ENCODE data around the gene VIPR1. TPM values are rescaled to one million over a fixed set of nuclear protein-coding genes. Genes with fewer than 3 reads are reported as not detected.

Gene VIPR1
- total RNA-seq, 1 experiment from 2014 or later = 19.2 TPM

GRCh38 chr3:42515391-42515916 is 13.0 kb downstream of the VIPR1 start:
- Mint-ChIP-seq H3K9me3 (ENCODE audit: low read depth, unreplicated experiment) (no peaks in the 10 kb centered on the region), H3K27ac (ENCODE audit: unreplicated experiment) (no peak overlapping the region), H3K4me3 (ENCODE audit: low read depth, unreplicated experiment) (no peak overlapping the region), H3K4me1 (ENCODE audit: low read depth, unreplicated experiment) (no peaks in the 10 kb centered on the region), H3K36me3 (ENCODE audit: insufficient read depth, unreplicated experiment) (no peaks in the 10 kb centered on the region), H3K27me3 (ENCODE audit: unreplicated experiment) (no peaks in the 10 kb centered on the region)
- intact Hi-C loops (cut with micrococcal nuclease; ENCODE audit: unreplicated experiment) = no loop called here
- DNase-seq = no peak
- no TSS peak for BruUV-seq (replicated peaks)
- TF ChIP-seq CTCF (IDR thresholded peaks at IDR 0.05; ENCODE audit: unreplicated experiment) = no peak
- CTCF ChIA-PET = no interaction called here

- Mint-ChIP-seq H3K9me3 (ENCODE audit: low read depth, unreplicated experiment) (no peaks in the 10 kb centered on the region), H3K36me3 (ENCODE audit: insufficient read depth, unreplicated experiment) (no peaks in the 10 kb centered on the region), H3K27me3 (ENCODE audit: unreplicated experiment) (no peaks in the 10 kb centered on the region), H3K4me3 (ENCODE audit: low read depth, unreplicated experiment) (no peak overlapping the region), H3K27ac (ENCODE audit: unreplicated experiment) (no peak overlapping the region), H3K4me1 (ENCODE audit: low read depth, unreplicated experiment) (no peaks in the 10 kb centered on the region)
- TF ChIP-seq CTCF (IDR thresholded peaks at IDR 0.05; ENCODE audit: unreplicated experiment) = no peak
- intact Hi-C loops (cut with micrococcal nuclease; ENCODE audit: unreplicated experiment) = no loop called here
- no TSS peak for BruUV-seq (replicated peaks)
- DNase-seq = no peak
- CTCF ChIA-PET = no interaction called here
Measured at GRCh38 chr3:42515976-42516375, 13.5 kb downstream of the VIPR1 start.

- no peak for DNase-seq
- no peaks in the 10 kb centered on the region for H3K9me3 Mint-ChIP-seq (ENCODE audit: low read depth, unreplicated experiment)
- H3K27me3 Mint-ChIP-seq (ENCODE audit: unreplicated experiment) = no peaks in the 10 kb centered on the region
- no peak overlapping the region for H3K27ac Mint-ChIP-seq (ENCODE audit: unreplicated experiment)
- H3K36me3 Mint-ChIP-seq (ENCODE audit: insufficient read depth, unreplicated experiment) = no peaks in the 10 kb centered on the region
- no peak for TF ChIP-seq CTCF (IDR thresholded peaks at IDR 0.05; ENCODE audit: unreplicated experiment)
- H3K4me1 Mint-ChIP-seq (ENCODE audit: low read depth, unreplicated experiment) = no peaks in the 10 kb centered on the region
- H3K4me3 Mint-ChIP-seq (ENCODE audit: low read depth, unreplicated experiment) = no peak overlapping the region
- intact Hi-C loops (cut with micrococcal nuclease; ENCODE audit: unreplicated experiment) = no loop called here
- CTCF ChIA-PET = no interaction called here
- BruUV-seq (replicated peaks) = no TSS peak
Measured at GRCh38 chr3:42516443-42516842, 14.0 kb downstream of the VIPR1 start.

- no TSS peak for BruUV-seq (replicated peaks)
- no peaks in the 10 kb centered on the region for H3K9me3 Mint-ChIP-seq (ENCODE audit: low read depth, unreplicated experiment)
Measured at GRCh38 chr3:42517117-42517516, 14.7 kb downstream of the VIPR1 start.

More at GRCh38 chr3:42517117-42517516, 14.7 kb downstream of the VIPR1 start:
- intact Hi-C loops (cut with micrococcal nuclease; ENCODE audit: unreplicated experiment) = no loop called here
- Mint-ChIP-seq H3K27ac (ENCODE audit: unreplicated experiment) (no peak overlapping the region), H3K4me1 (ENCODE audit: low read depth, unreplicated experiment) (no peaks in the 10 kb centered on the region), H3K4me3 (ENCODE audit: low read depth, unreplicated experiment) (no peak overlapping the region), H3K36me3 (ENCODE audit: insufficient read depth, unreplicated experiment) (no peaks in the 10 kb centered on the region), H3K27me3 (ENCODE audit: unreplicated experiment) (no peaks in the 10 kb centered on the region)
- TF ChIP-seq CTCF (IDR thresholded peaks at IDR 0.05; ENCODE audit: unreplicated experiment) = no peak
- no peak for DNase-seq
- CTCF ChIA-PET = no interaction called here
